Stimulated activated CD4-positive, alpha-beta T cell treated with anti-CD3 and anti-CD28 coated beads, Interleukin-4, amount 100 ng/mL, for 24 hours (primary cell): ENCODE measurements around the gene ZNF460.

Experiments
- DNase-seq: peaks from one replicate; pipeline ENCODE4 v3.0.0-alpha.2; 2020

Gene ZNF460

GRCh38 chr19:57282011-57282643 lies 1.8 kb downstream of the ZNF460 start:
- DNase-seq = no peak

GRCh38 chr19:57288373-57288772 lies 8.1 kb downstream of the ZNF460 start:
- DNase-seq = no peak

GRCh38 chr19:57290970-57291369 lies 10.7 kb downstream of the ZNF460 start:
- DNase-seq = no peak

- DNase-seq = no peak
Observed at GRCh38 chr19:57292547-57292946, 12.3 kb downstream of the ZNF460 start.

GRCh38 chr19:57293719-57294118 lies 13.4 kb downstream of the ZNF460 start:
- DNase-seq = no peak

- DNase-seq = no peak
Observed at GRCh38 chr19:57302020-57302465, 21.8 kb downstream of the ZNF460 start.

GRCh38 chr19:57302727-57303401 lies 22.6 kb downstream of the ZNF460 start:
- no peak for DNase-seq

- no peak for DNase-seq
Observed at GRCh38 chr19:57305056-57305455, 24.8 kb downstream of the ZNF460 start.

- no peak for DNase-seq
Observed at GRCh38 chr19:57308514-57308913, 28.2 kb downstream of the ZNF460 start.

- DNase-seq = no peak
Observed at GRCh38 chr19:57310792-57311191, 30.5 kb downstream of the ZNF460 start.

GRCh38 chr19:57314146-57314545 lies 33.9 kb downstream of the ZNF460 start:
- no peak for DNase-seq

- no peak for DNase-seq
Observed at GRCh38 chr19:57317503-57317902, 37.2 kb downstream of the ZNF460 start.

GRCh38 chr19:57319869-57320179 lies 39.5 kb downstream of the ZNF460 start:
- DNase-seq = no peak

GRCh38 chr19:57320180-57321084 lies 40.1 kb downstream of the ZNF460 start, which contains the start of gene ZNF543:
Gene ZNF543, plus strand, starts transcription at chr19:57320472. Its CDS starts 382 bp downstream, at chr19:57320854.
- DNase-seq = peak; percentile 95

- no peak for DNase-seq
Observed at GRCh38 chr19:57321116-57321515, 40.8 kb downstream of the ZNF460 start.

- no peak for DNase-seq
Observed at GRCh38 chr19:57321751-57322150, 41.5 kb downstream of the ZNF460 start.

- DNase-seq = no peak
Observed at GRCh38 chr19:57324992-57325391, 44.7 kb downstream of the ZNF460 start.

GRCh38 chr19:57327993-57328392 lies 47.7 kb downstream of the ZNF460 start:
- no peak for DNase-seq

- no peak for DNase-seq
Observed at GRCh38 chr19:57334191-57334590, 53.9 kb downstream of the ZNF460 start.

- DNase-seq = no peak
Observed at GRCh38 chr19:57338877-57339276, 58.6 kb downstream of the ZNF460 start.

GRCh38 chr19:57342582-57342981 lies 62.3 kb downstream of the ZNF460 start:
- DNase-seq = no peak
